ENCODE data around the gene PTPN3. TPM values are rescaled to one million over a fixed set of nuclear protein-coding genes. Genes with fewer than 3 reads are reported as not detected.
A peak's percentile ranks its signal among the peaks of the same experiment; 100 is the strongest.
"Not testable (repeated sequence)": the region's sequence is repeated elsewhere in the genome, so short reads cannot be mapped to it uniquely, and the experiment has no call there.

Gene PTPN3
- polyA plus RNA-seq, 2 of the 4 experiments (the other 2 are of a cell fraction): 8.9 to 20.3 TPM

DNA sequence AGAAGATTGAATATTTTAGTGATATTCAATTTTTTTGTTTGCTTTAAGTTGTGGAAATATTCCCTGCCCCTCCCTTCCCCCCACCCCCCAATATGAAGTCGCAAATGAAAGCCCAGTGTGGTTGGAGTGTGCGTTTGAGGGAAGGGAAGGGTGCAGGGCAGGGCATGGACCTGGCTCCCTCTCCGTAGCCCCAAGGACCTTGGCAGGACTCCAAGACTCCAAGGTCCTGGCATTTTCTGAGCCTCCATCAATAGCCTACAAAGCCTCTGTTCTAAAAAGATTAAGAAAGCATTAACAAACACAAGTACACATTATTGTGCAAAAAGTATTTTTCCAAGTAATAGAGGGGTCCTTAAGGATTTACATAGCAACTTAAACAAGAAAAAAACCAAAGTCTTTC, 38.8 kb upstream of the PTPN3 start:
- Histone ChIP-seq H3K9me3 (0 out of 3 replicates have a peak, but pooled peaks cover 3% of the 10 kb centered on the region), H3K4me3 (no peak overlapping the region), H3K4me1 (no peaks in the 10 kb centered on the region), H3K27ac (no peak overlapping the region), H3K4me2 (no peak overlapping the region)
- DNase-seq (ENCODE audit: low read depth in 1 of 2, low spot score in 1 of 2): no peak
- no peak for ATAC-seq
- TF ChIP-seq BCL3 (IDR thresholded peaks at IDR 0.05): no peak
- no peak for TF ChIP-seq HOXB13 (CRISPR knock-in tag; IDR thresholded peaks at IDR 0.05; ENCODE audit: low read depth)
- TF ChIP-seq RCOR1 (IDR thresholded peaks at IDR 0.05; ENCODE audit: low read depth, low read length): no peak
- TF ChIP-seq TFCP2L1 (CRISPR knock-in tag; IDR thresholded peaks at IDR 0.05): no peak
- TF ChIP-seq EHF (CRISPR knock-in tag; IDR thresholded peaks at IDR 0.05): no peak
- no peak for TF ChIP-seq MYC (IDR thresholded peaks at IDR 0.05; ENCODE audit: borderline replicate concordance, low read length)
- TF ChIP-seq NPAS2 (CRISPR knock-in tag; IDR thresholded peaks at IDR 0.05; ENCODE audit: borderline replicate concordance): no peak
- TF ChIP-seq FOSB (CRISPR knock-in tag; IDR thresholded peaks at IDR 0.05): no peak
- TF ChIP-seq, protein P1, sequence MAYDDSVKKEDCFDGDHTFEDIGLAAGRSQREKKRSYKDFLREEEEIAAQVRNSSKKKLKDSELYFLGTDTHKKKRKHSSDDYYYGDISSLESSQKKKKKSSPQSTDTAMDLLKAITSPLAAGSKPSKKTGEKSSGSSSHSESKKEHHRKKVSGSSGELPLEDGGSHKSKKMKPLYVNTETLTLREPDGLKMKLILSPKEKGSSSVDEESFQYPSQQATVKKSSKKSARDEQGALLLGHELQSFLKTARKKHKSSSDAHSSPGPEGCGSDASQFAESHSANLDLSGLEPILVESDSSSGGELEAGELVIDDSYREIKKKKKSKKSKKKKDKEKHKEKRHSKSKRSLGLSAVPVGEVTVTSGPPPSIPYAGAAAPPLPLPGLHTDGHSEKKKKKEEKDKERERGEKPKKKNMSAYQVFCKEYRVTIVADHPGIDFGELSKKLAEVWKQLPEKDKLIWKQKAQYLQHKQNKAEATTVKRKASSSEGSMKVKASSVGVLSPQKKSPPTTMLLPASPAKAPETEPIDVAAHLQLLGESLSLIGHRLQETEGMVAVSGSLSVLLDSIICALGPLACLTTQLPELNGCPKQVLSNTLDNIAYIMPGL (CRISPR knock-in tag; IDR thresholded peaks at IDR 0.05; ENCODE audit: borderline replicate concordance): no peak
- no peak for TF ChIP-seq KDM1A (IDR thresholded peaks at IDR 0.05; ENCODE audit: low read depth)
- TF ChIP-seq MAFK (IDR thresholded peaks at IDR 0.05; ENCODE audit: partially characterized antibody): no peak
- TF ChIP-seq CHD4 (IDR thresholded peaks at IDR 0.05; ENCODE audit: borderline replicate concordance): no peak
- ChIA-PET CTCF (interaction anchor here (1.2 kb wide), 1 partner anchor 15 kb away, joined by 3 read pairs; no protein-coding TSS in a partner anchor), POLR2A (no interaction called here)
- 2% methylated on average over 3 of the region's 3 CpGs for WGBS (ENCODE audit: missing lambda C conversion rate)
- FAIRE-seq: no peak

DNA sequence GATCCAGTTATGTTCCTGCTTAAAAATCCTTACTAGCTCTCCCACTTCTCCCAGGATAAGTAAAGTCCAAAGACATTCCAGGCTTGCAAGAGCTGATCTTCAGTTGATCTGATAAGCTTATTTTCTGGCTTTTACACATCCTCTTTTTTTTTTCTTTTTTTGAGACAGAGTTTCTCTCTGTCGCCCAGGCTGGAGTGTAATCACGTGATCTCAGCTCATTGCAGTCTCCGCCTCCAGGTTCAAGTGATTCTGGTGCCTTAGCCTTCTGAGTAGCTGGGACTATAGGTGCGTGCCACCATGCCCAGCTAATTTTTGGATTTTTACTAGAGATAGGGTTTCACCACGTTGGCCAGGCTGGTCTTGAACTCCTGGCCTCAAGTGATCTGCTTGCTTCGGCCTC, 37.3 kb upstream of the PTPN3 start:
- CTCF ChIA-PET: interaction anchor here (0.6 to 1.3 kb wide), 3 partner anchors 9 to 539 kb away, joined by 3 to 4 read pairs (median 3); no protein-coding TSS in a partner anchor
- no peaks in the 10 kb centered on the region for H3K4me1 ChIP-seq
- DNase-seq (ENCODE audit: low read depth in 1 of 2, low spot score in 1 of 2) (no peak), FAIRE-seq (no peak), ATAC-seq (no peak)
- POLR2A ChIA-PET: no interaction called here
- H3K27ac ChIP-seq: no peak overlapping the region
- no peak overlapping the region for H3K4me3 ChIP-seq
- H3K4me2 ChIP-seq: no peak overlapping the region
- 0 out of 3 replicates have a peak, but pooled peaks cover 3% of the 10 kb centered on the region for H3K9me3 ChIP-seq
- TF ChIP-seq USF2 (IDR thresholded peaks at IDR 0.05) (peak; percentile 23; the same call in 1 of the 2 replicates), NPAS2 (CRISPR knock-in tag; IDR thresholded peaks at IDR 0.05; ENCODE audit: borderline replicate concordance) (no peak), SREBF2 (IDR thresholded peaks at IDR 0.05) (no peak)
- WGBS (ENCODE audit: missing lambda C conversion rate): 32% methylated on average over 6 of the region's 6 CpGs

- no peak for ATAC-seq
- 0 out of 3 replicates have a peak, but pooled peaks cover 3% of the 10 kb centered on the region for H3K9me3 ChIP-seq
- DNase-seq (ENCODE audit: low read depth in 1 of 2, low spot score in 1 of 2): no peak
- H3K4me1 ChIP-seq: no peaks in the 10 kb centered on the region
- no peak overlapping the region for H3K4me3 ChIP-seq
- WGBS (ENCODE audit: missing lambda C conversion rate): 89% methylated on average over 28 of the region's 36 CpGs
- no peak for FAIRE-seq
- H3K27ac ChIP-seq: no peak overlapping the region
- no peak overlapping the region for H3K4me2 ChIP-seq
- TF ChIP-seq TP53 (CRISPR knock-in tag; IDR thresholded peaks at IDR 0.05) (no peak), EHF (CRISPR knock-in tag; IDR thresholded peaks at IDR 0.05) (no peak), ZC3H11A (IDR thresholded peaks at IDR 0.05) (no peak), CHD4 (IDR thresholded peaks at IDR 0.05; ENCODE audit: borderline replicate concordance) (no peak), HEYL (CRISPR knock-in tag; IDR thresholded peaks at IDR 0.05) (no peak), RAD21 (conservative IDR thresholded peaks at IDR 0.05 in 1 of 2, IDR thresholded peaks at IDR 0.05 in 1 of 2) (no peak), TFCP2L1 (CRISPR knock-in tag; IDR thresholded peaks at IDR 0.05) (no peak), SMC3 (IDR thresholded peaks at IDR 0.05) (no peak), ATOH8 (CRISPR knock-in tag; IDR thresholded peaks at IDR 0.05; ENCODE audit: low read depth) (no peak), KDM5A (IDR thresholded peaks at IDR 0.05) (no peak), USF2 (IDR thresholded peaks at IDR 0.05) (no peak), MYC (IDR thresholded peaks at IDR 0.05; ENCODE audit: borderline replicate concordance, low read length) (no peak), PHF8 (IDR thresholded peaks at IDR 0.05; ENCODE audit: borderline replicate concordance, low read depth) (no peak)
- ChIA-PET POLR2A (no interaction called here), CTCF (interaction anchor here (1.3 kb wide), 1 partner anchor 65 kb away, joined by 4 read pairs; no protein-coding TSS in a partner anchor)
Observed at GRCh38 chr9:109534151-109534550, 36.0 kb upstream of the PTPN3 start.

DNA sequence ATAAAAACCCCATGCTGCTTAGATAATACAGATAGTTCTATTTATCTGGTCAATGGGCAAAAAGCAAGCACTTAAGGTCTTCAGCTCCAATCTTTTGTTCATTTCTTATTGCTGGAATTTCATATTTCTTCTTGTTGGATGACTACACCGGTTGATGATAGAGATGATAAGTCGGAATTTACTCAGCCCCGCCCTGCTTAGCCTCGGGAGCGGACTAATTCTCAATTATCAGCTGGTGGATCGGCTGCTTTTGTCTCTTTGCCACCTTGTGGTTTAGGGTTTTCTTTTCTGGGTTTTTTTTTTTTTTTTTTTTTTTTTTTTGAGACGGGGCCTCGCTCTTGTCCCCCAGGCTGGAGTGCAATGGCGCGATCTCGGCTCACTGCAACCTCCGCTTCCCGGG, 34.5 kb upstream of the PTPN3 start:
- POLR2A ChIA-PET: interaction anchor here (0.7 kb wide), 1 partner anchor 106 kb away, joined by 9 read pairs; no protein-coding TSS in a partner anchor
- DNase-seq (ENCODE audit: low read depth in 1 of 2, low spot score in 1 of 2); H3K9me3 ChIP-seq; CTCF ChIA-PET; H3K27ac ChIP-seq; H3K4me2 ChIP-seq; H3K4me3 ChIP-seq; FAIRE-seq; H3K4me1 ChIP-seq; ATAC-seq: not testable (repeated sequence)
- 64% methylated on average over 13 of the region's 13 CpGs for WGBS (ENCODE audit: missing lambda C conversion rate)
